Measurements from ENCODE around the gene NOP9.
"Not testable (repeated sequence)": the region's sequence is repeated elsewhere in the genome, so short reads cannot be mapped to it uniquely, and the experiment has no call there.

Gene NOP9

GRCh38 chr14:24310646-24311604, 11.3 kb downstream of the NOP9 start, which contains the start of gene LTB4R:
LTB4R (plus strand) TSS chr14:24311502; CDS start chr14:24315652, 4,150 bp downstream.
- no peak for DNase-seq

GRCh38 chr14:24311837-24312615, 12.4 kb downstream of the NOP9 start:
- no peak for DNase-seq

- DNase-seq, result no peak
Observed at GRCh38 chr14:24312736-24313507, 13.3 kb downstream of the NOP9 start.

GRCh38 chr14:24313913-24314312, 14.3 kb downstream of the NOP9 start:
- DNase-seq, result no peak

GRCh38 chr14:24314377-24315193, 14.9 kb downstream of the NOP9 start:
- no peak for DNase-seq

- no peak for DNase-seq
Observed at GRCh38 chr14:24315243-24315806, 15.7 kb downstream of the NOP9 start.

- DNase-seq, result no peak
Observed at GRCh38 chr14:24315807-24316596, 16.4 kb downstream of the NOP9 start.

- no peak for DNase-seq
Observed at GRCh38 chr14:24316597-24316950, 16.9 kb downstream of the NOP9 start.

- DNase-seq, result no peak
Observed at GRCh38 chr14:24317141-24317928, 17.7 kb downstream of the NOP9 start.

- no peak for DNase-seq
Observed at GRCh38 chr14:24321212-24321975, 21.7 kb downstream of the NOP9 start.

- DNase-seq, result no peak
Observed at GRCh38 chr14:24322672-24323071, 23.0 kb downstream of the NOP9 start.

GRCh38 chr14:24323341-24323740, 23.7 kb downstream of the NOP9 start:
- no peak for DNase-seq

GRCh38 chr14:24324024-24324423, 24.4 kb downstream of the NOP9 start:
- DNase-seq, result no peak

GRCh38 chr14:24325041-24325530, 25.4 kb downstream of the NOP9 start:
- no peak for DNase-seq

- DNase-seq, result no peak
Observed at GRCh38 chr14:24325963-24326362, 26.3 kb downstream of the NOP9 start.

GRCh38 chr14:24327303-24327702, 27.7 kb downstream of the NOP9 start:
- no peak for DNase-seq

- not testable (repeated sequence) for DNase-seq
Observed at GRCh38 chr14:24327914-24328313, 28.3 kb downstream of the NOP9 start.

- DNase-seq, result no peak
Observed at GRCh38 chr14:24329073-24329663, 29.5 kb downstream of the NOP9 start.

GRCh38 chr14:24329736-24330135, 30.1 kb downstream of the NOP9 start:
- DNase-seq, result no peak
